GM12878 (cell line): ENCODE data around the gene VARS1. TPM values are rescaled to one million over a fixed set of nuclear protein-coding genes. Genes with fewer than 3 reads are reported as not detected.

Experiments
- BHLHE40 ChIP-seq, 2 experiments: fragments of 450-650 bp in 1 of 2; IDR thresholded peaks; 2 replicates each; pipeline ENCODE4 v1.6.1; 2011 to 2017; ENCODE audit warnings: low read depth in 2 of 2, borderline replicate concordance in 1 of 2, improper control_type of control experiment in 1 of 2, low read length in 1 of 2, mild to moderate bottlenecking in 1 of 2
- ESRRA ChIP-seq: IDR thresholded peaks from 2 replicates; pipeline ENCODE4 v1.6.1; 2012; ENCODE audit warnings: mild to moderate bottlenecking, low read length, improper control_type of control experiment
- IKZF1 ChIP-seq: fragments of 450-650 bp; conservative IDR thresholded peaks from 2 replicates; pipeline ENCODE4 v1.6.1; 2017; ENCODE audit warnings: antibody characterized with exemption, mild to moderate bottlenecking
- LARP7 ChIP-seq: fragments of 450-650 bp; IDR thresholded peaks from 2 replicates; pipeline ENCODE4 v1.6.1; 2017; ENCODE audit warnings: mild to moderate bottlenecking
- NBN ChIP-seq: fragments of 450-650 bp; IDR thresholded peaks from 2 replicates; pipeline ENCODE4 v1.6.1; 2016
- NR2C1 ChIP-seq: fragments of 450-650 bp; IDR thresholded peaks from 2 replicates; pipeline ENCODE4 v1.6.1; 2017; ENCODE audit warnings: antibody characterized with exemption, mild to moderate bottlenecking, moderate library complexity
- POLR2A ChIP-seq: IDR thresholded peaks from 2 replicates; pipeline ENCODE4 v1.6.1; 2011; ENCODE audit warnings: low read depth, mild to moderate bottlenecking, low read length
- SMAD1 ChIP-seq: fragments of 450-650 bp; IDR thresholded peaks from 2 replicates; pipeline ENCODE4 v1.6.1; 2018; ENCODE audit warnings: mild to moderate bottlenecking, low read depth; ENCODE audit not compliant: partially characterized antibody
- SMARCA5 ChIP-seq: fragments of 450-650 bp; IDR thresholded peaks from 2 replicates; pipeline ENCODE4 v1.6.1; 2017; ENCODE audit warnings: mild to moderate bottlenecking
- SREBF1 ChIP-seq: IDR thresholded peaks from 2 replicates; pipeline ENCODE4 v1.6.1; 2012; ENCODE audit warnings: mild to moderate bottlenecking, low read length
- SUPT20H ChIP-seq: IDR thresholded peaks from 2 replicates; pipeline ENCODE4 v1.6.1; 2011; ENCODE audit warnings: low read depth, mild to moderate bottlenecking, low read length, moderate library complexity, borderline replicate concordance; ENCODE audit not compliant: control insufficient read depth
- TAF1 ChIP-seq: IDR thresholded peaks from 2 replicates; pipeline ENCODE4 v1.6.1; 2011; ENCODE audit warnings: mild to moderate bottlenecking, low read depth, low read length, borderline replicate concordance
- TCF12 ChIP-seq: IDR thresholded peaks from 2 replicates; pipeline ENCODE4 v1.6.1; 2011; ENCODE audit warnings: low read depth, mild to moderate bottlenecking, low read length
- TCF3 ChIP-seq: IDR thresholded peaks from 2 replicates; pipeline ENCODE4 v1.6.1; 2012; ENCODE audit warnings: low read depth, mild to moderate bottlenecking, low read length, borderline replicate concordance; ENCODE audit not compliant: insufficient read depth
- TCF7 ChIP-seq: IDR thresholded peaks from 2 replicates; pipeline ENCODE4 v1.6.1; 2014; ENCODE audit warnings: antibody characterized with exemption, borderline replicate concordance
- YBX1 ChIP-seq: fragments of 450-650 bp; IDR thresholded peaks from 2 replicates; pipeline ENCODE4 v1.6.1; 2016; ENCODE audit warnings: antibody characterized with exemption
- ZNF207 ChIP-seq: fragments of 450-650 bp; IDR thresholded peaks from 2 replicates; pipeline ENCODE4 v1.6.1; 2014; ENCODE audit warnings: antibody characterized with exemption, mild to moderate bottlenecking, borderline replicate concordance
- ZNF217 ChIP-seq: fragments of 450-650 bp; IDR thresholded peaks from 2 replicates; pipeline ENCODE4 v1.6.1; 2017; ENCODE audit warnings: antibody characterized with exemption, mild to moderate bottlenecking
- ZSCAN29 ChIP-seq: fragments of 450-650 bp; IDR thresholded peaks from 2 replicates; pipeline ENCODE4 v1.6.1; 2017; ENCODE audit warnings: mild to moderate bottlenecking, moderate library complexity
- polyA plus RNA-seq, 11 experiments: library from polyadenylated mRNA; depleted of rRNA in 4 of 11; unstranded in 6 of 11; stranded (reverse) in 5 of 11; fragments of >200 nt; fragmentation: Nextera tagmentation in 4 of 11; fragmentation: Illumina TruSeq in 1 of 11; extraction: Ambion mirVana in 4 of 11; extraction: Trizol in 1 of 11; gene quantifications; 1 replicate in 1 of 11; 2 replicates in 10 of 11; pipeline versions ENCODE4 v1.2.1 to v1.2.3, GENCODE V29; 2011 to 2016; ENCODE audit warnings: inconsistent platforms in 2 of 11, missing spikeins in 2 of 11, low read depth in 1 of 11
- total RNA-seq, 4 experiments: library from RNA; depleted of rRNA in 3 of 4; stranded (reverse); fragments of >200 nt in 3 of 4; fragmentation: Illumina TruSeq in 1 of 4; extraction: Trizol in 1 of 4; gene quantifications; 2 replicates each; pipeline versions ENCODE4 v1.2.1 to v1.2.3, GENCODE V29; 2013 to 2021
- TF ChIP-seq, protein P1 (sequence below): fragments of 450-650 bp; IDR thresholded peaks from 2 replicates; pipeline ENCODE4 v1.6.1; 2017; ENCODE audit warnings: mild to moderate bottlenecking, low read depth, inconsistent platforms; ENCODE audit not compliant: poor library complexity, severe bottlenecking
- TF ChIP-seq, protein P2 (sequence below): fragments of 450-650 bp; IDR thresholded peaks from 2 replicates; pipeline ENCODE4 v1.6.1; 2014; ENCODE audit warnings: mild to moderate bottlenecking
- TF ChIP-seq, protein P3 (sequence below): IDR thresholded peaks from 2 replicates; pipeline ENCODE4 v1.6.1; 2012; ENCODE audit warnings: improper control_type of control experiment, low read depth, low read length; ENCODE audit not compliant: insufficient replicate concordance
- TF ChIP-seq, protein P4 (sequence below): fragments of 450-650 bp; IDR thresholded peaks from 2 replicates; pipeline ENCODE4 v1.6.1; 2016; ENCODE audit warnings: mild to moderate bottlenecking

Gene VARS1
- total and polyA plus RNA-seq, 10 of the 15 experiments (the other 5 are each of a cell fraction or from before 2014, with no cell fraction given): 1.2 to 243 (median 80.7) TPM

DNA sequence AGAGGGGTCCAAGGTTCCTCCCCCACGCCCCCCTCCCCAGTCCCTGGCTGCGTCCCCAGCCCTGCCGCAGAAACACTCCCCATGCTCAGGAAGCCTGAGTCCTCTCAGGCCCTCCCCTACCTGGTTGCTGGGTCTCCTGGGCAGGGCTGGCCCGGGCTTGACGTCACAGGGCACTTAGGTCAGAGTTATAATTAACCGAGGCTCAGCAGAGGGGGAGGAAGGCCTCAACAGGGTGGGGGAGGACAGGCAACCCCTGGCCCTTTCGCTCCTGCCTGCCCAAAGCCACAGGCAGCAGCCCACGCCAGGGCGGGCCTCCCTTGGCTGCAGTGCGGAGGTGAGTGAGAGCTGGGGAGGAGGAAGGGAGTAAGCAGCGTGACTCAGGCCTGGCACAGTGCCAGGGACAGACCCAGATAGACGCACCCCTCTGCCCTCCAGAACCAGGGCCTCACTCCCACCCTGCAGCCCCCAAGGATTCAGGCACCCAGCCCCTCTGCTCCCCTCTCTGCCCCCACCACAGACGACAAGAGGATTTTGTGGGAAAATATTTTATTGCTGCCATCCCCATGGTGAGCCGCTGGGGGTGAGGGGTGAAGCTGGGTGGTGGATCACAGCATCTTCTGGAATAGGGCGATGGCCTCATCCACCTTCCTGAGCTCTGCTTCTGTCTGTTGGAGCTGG is 18.4 kb downstream of the VARS1 start, which contains the start of gene VWA7 (continued):
- peak; percentile 93 for TF ChIP-seq IKZF1
- no peak for TF ChIP-seq LARP7
- TF ChIP-seq, protein P1, sequence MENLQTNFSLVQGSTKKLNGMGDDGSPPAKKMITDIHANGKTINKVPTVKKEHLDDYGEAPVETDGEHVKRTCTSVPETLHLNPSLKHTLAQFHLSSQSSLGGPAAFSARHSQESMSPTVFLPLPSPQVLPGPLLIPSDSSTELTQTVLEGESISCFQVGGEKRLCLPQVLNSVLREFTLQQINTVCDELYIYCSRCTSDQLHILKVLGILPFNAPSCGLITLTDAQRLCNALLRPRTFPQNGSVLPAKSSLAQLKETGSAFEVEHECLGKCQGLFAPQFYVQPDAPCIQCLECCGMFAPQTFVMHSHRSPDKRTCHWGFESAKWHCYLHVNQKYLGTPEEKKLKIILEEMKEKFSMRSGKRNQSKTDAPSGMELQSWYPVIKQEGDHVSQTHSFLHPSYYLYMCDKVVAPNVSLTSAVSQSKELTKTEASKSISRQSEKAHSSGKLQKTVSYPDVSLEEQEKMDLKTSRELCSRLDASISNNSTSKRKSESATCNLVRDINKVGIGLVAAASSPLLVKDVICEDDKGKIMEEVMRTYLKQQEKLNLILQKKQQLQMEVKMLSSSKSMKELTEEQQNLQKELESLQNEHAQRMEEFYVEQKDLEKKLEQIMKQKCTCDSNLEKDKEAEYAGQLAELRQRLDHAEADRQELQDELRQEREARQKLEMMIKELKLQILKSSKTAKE: peak; percentile 88
- no peak for TF ChIP-seq ZNF217
- no peak for TF ChIP-seq NR2C1
- TF ChIP-seq TCF12: peak; percentile 61; the same call in 1 of the 2 replicates
- TF ChIP-seq ZNF207: 0 out of 2 replicates have a peak, but pooled peaks have one; percentile 16
- no peak for TF ChIP-seq SUPT20H
- peak; percentile 72 for TF ChIP-seq POLR2A
- TF ChIP-seq ZSCAN29: 0 out of 2 replicates have a peak, but pooled peaks have one; percentile 37
- TF ChIP-seq YBX1: no peak
- TF ChIP-seq SREBF1: no peak
- TF ChIP-seq, protein P2, sequence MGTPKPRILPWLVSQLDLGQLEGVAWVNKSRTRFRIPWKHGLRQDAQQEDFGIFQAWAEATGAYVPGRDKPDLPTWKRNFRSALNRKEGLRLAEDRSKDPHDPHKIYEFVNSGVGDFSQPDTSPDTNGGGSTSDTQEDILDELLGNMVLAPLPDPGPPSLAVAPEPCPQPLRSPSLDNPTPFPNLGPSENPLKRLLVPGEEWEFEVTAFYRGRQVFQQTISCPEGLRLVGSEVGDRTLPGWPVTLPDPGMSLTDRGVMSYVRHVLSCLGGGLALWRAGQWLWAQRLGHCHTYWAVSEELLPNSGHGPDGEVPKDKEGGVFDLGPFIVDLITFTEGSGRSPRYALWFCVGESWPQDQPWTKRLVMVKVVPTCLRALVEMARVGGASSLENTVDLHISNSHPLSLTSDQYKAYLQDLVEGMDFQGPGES: no peak
- TF ChIP-seq, protein P3, sequence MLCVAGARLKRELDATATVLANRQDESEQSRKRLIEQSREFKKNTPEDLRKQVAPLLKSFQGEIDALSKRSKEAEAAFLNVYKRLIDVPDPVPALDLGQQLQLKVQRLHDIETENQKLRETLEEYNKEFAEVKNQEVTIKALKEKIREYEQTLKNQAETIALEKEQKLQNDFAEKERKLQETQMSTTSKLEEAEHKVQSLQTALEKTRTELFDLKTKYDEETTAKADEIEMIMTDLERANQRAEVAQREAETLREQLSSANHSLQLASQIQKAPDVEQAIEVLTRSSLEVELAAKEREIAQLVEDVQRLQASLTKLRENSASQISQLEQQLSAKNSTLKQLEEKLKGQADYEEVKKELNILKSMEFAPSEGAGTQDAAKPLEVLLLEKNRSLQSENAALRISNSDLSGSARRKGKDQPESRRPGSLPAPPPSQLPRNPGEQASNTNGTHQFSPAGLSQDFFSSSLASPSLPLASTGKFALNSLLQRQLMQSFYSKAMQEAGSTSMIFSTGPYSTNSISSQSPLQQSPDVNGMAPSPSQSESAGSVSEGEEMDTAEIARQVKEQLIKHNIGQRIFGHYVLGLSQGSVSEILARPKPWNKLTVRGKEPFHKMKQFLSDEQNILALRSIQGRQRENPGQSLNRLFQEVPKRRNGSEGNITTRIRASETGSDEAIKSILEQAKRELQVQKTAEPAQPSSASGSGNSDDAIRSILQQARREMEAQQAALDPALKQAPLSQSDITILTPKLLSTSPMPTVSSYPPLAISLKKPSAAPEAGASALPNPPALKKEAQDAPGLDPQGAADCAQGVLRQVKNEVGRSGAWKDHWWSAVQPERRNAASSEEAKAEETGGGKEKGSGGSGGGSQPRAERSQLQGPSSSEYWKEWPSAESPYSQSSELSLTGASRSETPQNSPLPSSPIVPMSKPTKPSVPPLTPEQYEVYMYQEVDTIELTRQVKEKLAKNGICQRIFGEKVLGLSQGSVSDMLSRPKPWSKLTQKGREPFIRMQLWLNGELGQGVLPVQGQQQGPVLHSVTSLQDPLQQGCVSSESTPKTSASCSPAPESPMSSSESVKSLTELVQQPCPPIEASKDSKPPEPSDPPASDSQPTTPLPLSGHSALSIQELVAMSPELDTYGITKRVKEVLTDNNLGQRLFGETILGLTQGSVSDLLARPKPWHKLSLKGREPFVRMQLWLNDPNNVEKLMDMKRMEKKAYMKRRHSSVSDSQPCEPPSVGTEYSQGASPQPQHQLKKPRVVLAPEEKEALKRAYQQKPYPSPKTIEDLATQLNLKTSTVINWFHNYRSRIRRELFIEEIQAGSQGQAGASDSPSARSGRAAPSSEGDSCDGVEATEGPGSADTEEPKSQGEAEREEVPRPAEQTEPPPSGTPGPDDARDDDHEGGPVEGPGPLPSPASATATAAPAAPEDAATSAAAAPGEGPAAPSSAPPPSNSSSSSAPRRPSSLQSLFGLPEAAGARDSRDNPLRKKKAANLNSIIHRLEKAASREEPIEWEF: no peak
- peak; percentile 70 to 90; a peak in 3 of 4 replicates for TF ChIP-seq BHLHE40 (IDR thresholded peaks at IDR 0.05; ENCODE audit: borderline replicate concordance in 1 of 2, low read depth in 2 of 2, low read length in 1 of 2)
- TF ChIP-seq, protein P4, sequence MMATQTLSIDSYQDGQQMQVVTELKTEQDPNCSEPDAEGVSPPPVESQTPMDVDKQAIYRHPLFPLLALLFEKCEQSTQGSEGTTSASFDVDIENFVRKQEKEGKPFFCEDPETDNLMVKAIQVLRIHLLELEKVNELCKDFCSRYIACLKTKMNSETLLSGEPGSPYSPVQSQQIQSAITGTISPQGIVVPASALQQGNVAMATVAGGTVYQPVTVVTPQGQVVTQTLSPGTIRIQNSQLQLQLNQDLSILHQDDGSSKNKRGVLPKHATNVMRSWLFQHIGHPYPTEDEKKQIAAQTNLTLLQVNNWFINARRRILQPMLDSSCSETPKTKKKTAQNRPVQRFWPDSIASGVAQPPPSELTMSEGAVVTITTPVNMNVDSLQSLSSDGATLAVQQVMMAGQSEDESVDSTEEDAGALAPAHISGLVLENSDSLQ: peak; percentile 27
- no peak for TF ChIP-seq TAF1
- no peak for TF ChIP-seq TCF3
- peak; percentile 51 for TF ChIP-seq SMARCA5
- peak; percentile 95 for TF ChIP-seq NBN
- TF ChIP-seq ESRRA: no peak
- TF ChIP-seq TCF7: no peak
- peak; percentile 99 for TF ChIP-seq SMAD1
